ENCODE measurements around the gene MS4A10. TPM values are rescaled to one million over a fixed set of nuclear protein-coding genes. Genes with fewer than 3 reads are reported as not detected.

The MS4A10 gene
- polyA plus RNA-seq, 1 donor from 2014 or later = not detected

DNA sequence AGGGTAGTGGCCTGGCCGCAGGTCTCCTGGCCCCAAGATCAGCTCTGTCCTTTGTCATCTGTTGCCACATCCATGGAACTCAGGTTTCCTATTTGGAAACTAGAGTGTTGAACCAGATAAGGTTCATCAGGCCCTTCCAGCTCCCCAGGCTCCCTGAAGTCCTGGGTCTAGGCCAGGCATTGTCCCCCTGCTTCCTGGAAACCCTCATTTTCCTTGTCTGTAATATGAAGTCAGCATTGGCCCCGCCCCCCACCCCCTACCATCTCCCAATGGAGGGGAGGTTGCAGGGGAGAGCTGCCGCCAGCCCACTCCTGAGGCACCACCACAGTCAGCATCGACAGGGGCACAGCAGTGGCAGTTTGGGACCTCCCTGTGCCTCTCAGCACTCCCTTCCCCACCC is 9.0 kb upstream of the MS4A10 start:
- Histone ChIP-seq H3K4me2 (ENCODE audit: low read length) (no peak overlapping the region), H3K79me2 (replicated peaks; ENCODE audit: insufficient read depth, low read length) (no peaks in the 10 kb centered on the region), H2AFZ (ENCODE audit: low read depth, low read length) (no peak overlapping the region), H3K4me3 (ENCODE audit: low read length) (no peak overlapping the region), H4K20me1 (ENCODE audit: insufficient read depth) (no peaks in the 10 kb centered on the region), H3K9me2 (ENCODE audit: insufficient read depth, low read length) (no peaks in the 10 kb centered on the region), H3K36me3 (ENCODE audit: insufficient read depth, low read length) (no peaks in the 10 kb centered on the region), H3K9me3 (ENCODE audit: low read length) (no peaks in the 10 kb centered on the region), H3K27ac (ENCODE audit: low read length) (peak overlapping the region; percentile 52), H3K27me3 (ENCODE audit: insufficient read depth, low read depth, low read length) (no peaks in the 10 kb centered on the region), H3F3A (ENCODE audit: insufficient read depth, low read length, poor library complexity, severe bottlenecking) (no peaks in the 10 kb centered on the region), H3K9ac (ENCODE audit: low read length) (peak overlapping the region; percentile 42)
- TF ChIP-seq TAF1 (IDR thresholded peaks at IDR 0.05; ENCODE audit: low read depth) (no peak), MXI1 (conservative IDR thresholded peaks at IDR 0.05; ENCODE audit: poor library complexity, severe bottlenecking) (no peak), EP300 (conservative IDR thresholded peaks at IDR 0.05; ENCODE audit: poor library complexity, severe bottlenecking) (no peak), EZH2 (IDR thresholded peaks at IDR 0.05; ENCODE audit: borderline replicate concordance, insufficient read depth, low read length, poor library complexity, severe bottlenecking) (no peak), RAD21 (conservative IDR thresholded peaks at IDR 0.05) (no peak), POLR2AphosphoS5 (IDR thresholded peaks at IDR 0.05) (no peak), SMC3 (conservative IDR thresholded peaks at IDR 0.05; ENCODE audit: poor library complexity) (no peak)
- TF ChIP-seq, protein P1, sequence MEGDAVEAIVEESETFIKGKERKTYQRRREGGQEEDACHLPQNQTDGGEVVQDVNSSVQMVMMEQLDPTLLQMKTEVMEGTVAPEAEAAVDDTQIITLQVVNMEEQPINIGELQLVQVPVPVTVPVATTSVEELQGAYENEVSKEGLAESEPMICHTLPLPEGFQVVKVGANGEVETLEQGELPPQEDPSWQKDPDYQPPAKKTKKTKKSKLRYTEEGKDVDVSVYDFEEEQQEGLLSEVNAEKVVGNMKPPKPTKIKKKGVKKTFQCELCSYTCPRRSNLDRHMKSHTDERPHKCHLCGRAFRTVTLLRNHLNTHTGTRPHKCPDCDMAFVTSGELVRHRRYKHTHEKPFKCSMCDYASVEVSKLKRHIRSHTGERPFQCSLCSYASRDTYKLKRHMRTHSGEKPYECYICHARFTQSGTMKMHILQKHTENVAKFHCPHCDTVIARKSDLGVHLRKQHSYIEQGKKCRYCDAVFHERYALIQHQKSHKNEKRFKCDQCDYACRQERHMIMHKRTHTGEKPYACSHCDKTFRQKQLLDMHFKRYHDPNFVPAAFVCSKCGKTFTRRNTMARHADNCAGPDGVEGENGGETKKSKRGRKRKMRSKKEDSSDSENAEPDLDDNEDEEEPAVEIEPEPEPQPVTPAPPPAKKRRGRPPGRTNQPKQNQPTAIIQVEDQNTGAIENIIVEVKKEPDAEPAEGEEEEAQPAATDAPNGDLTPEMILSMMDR (IDR thresholded peaks at IDR 0.05; ENCODE audit: poor library complexity, severe bottlenecking) = no peak
- TF ChIP-seq, protein P2, sequence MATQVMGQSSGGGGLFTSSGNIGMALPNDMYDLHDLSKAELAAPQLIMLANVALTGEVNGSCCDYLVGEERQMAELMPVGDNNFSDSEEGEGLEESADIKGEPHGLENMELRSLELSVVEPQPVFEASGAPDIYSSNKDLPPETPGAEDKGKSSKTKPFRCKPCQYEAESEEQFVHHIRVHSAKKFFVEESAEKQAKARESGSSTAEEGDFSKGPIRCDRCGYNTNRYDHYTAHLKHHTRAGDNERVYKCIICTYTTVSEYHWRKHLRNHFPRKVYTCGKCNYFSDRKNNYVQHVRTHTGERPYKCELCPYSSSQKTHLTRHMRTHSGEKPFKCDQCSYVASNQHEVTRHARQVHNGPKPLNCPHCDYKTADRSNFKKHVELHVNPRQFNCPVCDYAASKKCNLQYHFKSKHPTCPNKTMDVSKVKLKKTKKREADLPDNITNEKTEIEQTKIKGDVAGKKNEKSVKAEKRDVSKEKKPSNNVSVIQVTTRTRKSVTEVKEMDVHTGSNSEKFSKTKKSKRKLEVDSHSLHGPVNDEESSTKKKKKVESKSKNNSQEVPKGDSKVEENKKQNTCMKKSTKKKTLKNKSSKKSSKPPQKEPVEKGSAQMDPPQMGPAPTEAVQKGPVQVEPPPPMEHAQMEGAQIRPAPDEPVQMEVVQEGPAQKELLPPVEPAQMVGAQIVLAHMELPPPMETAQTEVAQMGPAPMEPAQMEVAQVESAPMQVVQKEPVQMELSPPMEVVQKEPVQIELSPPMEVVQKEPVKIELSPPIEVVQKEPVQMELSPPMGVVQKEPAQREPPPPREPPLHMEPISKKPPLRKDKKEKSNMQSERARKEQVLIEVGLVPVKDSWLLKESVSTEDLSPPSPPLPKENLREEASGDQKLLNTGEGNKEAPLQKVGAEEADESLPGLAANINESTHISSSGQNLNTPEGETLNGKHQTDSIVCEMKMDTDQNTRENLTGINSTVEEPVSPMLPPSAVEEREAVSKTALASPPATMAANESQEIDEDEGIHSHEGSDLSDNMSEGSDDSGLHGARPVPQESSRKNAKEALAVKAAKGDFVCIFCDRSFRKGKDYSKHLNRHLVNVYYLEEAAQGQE (IDR thresholded peaks at IDR 0.05; ENCODE audit: borderline replicate concordance) = no peak

DNA sequence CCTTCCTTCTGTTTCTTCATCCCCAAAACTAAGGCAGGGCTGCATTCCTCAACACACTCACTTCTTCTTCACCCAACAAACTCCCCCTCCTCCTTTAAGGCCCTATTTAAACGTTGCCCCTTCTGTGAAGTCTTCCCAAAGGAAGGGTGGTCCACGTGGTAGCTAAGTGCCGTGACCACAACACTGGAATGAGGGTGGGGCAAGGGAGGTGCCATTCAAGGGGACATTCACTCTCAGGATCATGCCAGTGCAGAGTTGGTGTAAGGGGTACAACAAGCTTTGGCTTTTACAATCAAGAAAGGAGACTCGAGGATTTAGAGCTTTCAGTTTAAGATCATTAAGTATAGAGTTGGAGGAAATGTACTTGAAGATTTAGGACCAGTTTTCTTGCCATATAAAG is 8.0 kb upstream of the MS4A10 start:
- no peaks in the 10 kb centered on the region for H3K36me3 ChIP-seq (ENCODE audit: insufficient read depth, low read length)
- no peak overlapping the region for H3K27ac ChIP-seq (ENCODE audit: low read length)
- H2AFZ ChIP-seq (ENCODE audit: low read depth, low read length) = no peak overlapping the region
- no peaks in the 10 kb centered on the region for H3K27me3 ChIP-seq (ENCODE audit: insufficient read depth, low read depth, low read length)
- H3K4me2 ChIP-seq (ENCODE audit: low read length) = no peak overlapping the region
- no peak overlapping the region for H3K4me3 ChIP-seq (ENCODE audit: low read length)
- no peak overlapping the region for H3K9ac ChIP-seq (ENCODE audit: low read length)
- H4K20me1 ChIP-seq (ENCODE audit: insufficient read depth) = no peaks in the 10 kb centered on the region
- H3K9me3 ChIP-seq (ENCODE audit: low read length) = no peaks in the 10 kb centered on the region
- TF ChIP-seq SMC3 (conservative IDR thresholded peaks at IDR 0.05; ENCODE audit: poor library complexity) (no peak), EP300 (conservative IDR thresholded peaks at IDR 0.05; ENCODE audit: poor library complexity, severe bottlenecking) (no peak), TAF1 (IDR thresholded peaks at IDR 0.05; ENCODE audit: low read depth) (no peak), RAD21 (conservative IDR thresholded peaks at IDR 0.05) (no peak)
- no peaks in the 10 kb centered on the region for H3K9me2 ChIP-seq (ENCODE audit: insufficient read depth, low read length)
- H3F3A ChIP-seq (ENCODE audit: insufficient read depth, low read length, poor library complexity, severe bottlenecking) = no peaks in the 10 kb centered on the region
- H3K79me2 ChIP-seq (replicated peaks; ENCODE audit: insufficient read depth, low read length) = no peaks in the 10 kb centered on the region

Data from neural cell (in vitro differentiated cells).